Glutamatergic neuron (in vitro differentiated cells): Measurements from ENCODE around the gene RNF212B. TPM values are rescaled to one million over a fixed set of nuclear protein-coding genes. Genes with fewer than 3 reads are reported as not detected.

Experiments used
- DNase-seq: peaks from one replicate; pipeline ENCODE4 v3.0.0; 2022
- H3K27ac Mint-ChIP-seq: one replicate; pipeline ENCODE4 v1.8.0; 2020; ENCODE audit warnings: mild to moderate bottlenecking, mixed read lengths, inconsistent platforms; ENCODE audit not compliant: unreplicated experiment
- H3K27me3 Mint-ChIP-seq: one replicate; pipeline ENCODE4 v1.8.0; 2020; ENCODE audit warnings: mild to moderate bottlenecking, moderate library complexity, mixed read lengths, inconsistent platforms; ENCODE audit not compliant: unreplicated experiment
- H3K36me3 Mint-ChIP-seq: one replicate; pipeline ENCODE4 v1.8.0; 2020; ENCODE audit warnings: mild to moderate bottlenecking, mixed read lengths, inconsistent platforms; ENCODE audit not compliant: unreplicated experiment
- H3K4me1 Mint-ChIP-seq: one replicate; pipeline ENCODE4 v1.8.0; 2020; ENCODE audit warnings: mild to moderate bottlenecking, low read depth, mixed read lengths, inconsistent platforms; ENCODE audit not compliant: unreplicated experiment
- H3K4me3 Mint-ChIP-seq: one replicate; pipeline ENCODE4 v1.8.0; 2020; ENCODE audit warnings: mild to moderate bottlenecking, mixed read lengths, inconsistent platforms; ENCODE audit not compliant: unreplicated experiment
- H3K9me3 Mint-ChIP-seq: one replicate; pipeline ENCODE4 v1.8.0; 2020; ENCODE audit warnings: mild to moderate bottlenecking, moderate library complexity, mixed read lengths, inconsistent platforms; ENCODE audit not compliant: unreplicated experiment
- total RNA-seq: library from RNA; stranded (reverse); fragmentation: NEBNext Ultra II Directional; extraction: Animal tissue kit (Norgen Biotek cat#: 25700); gene quantifications from one replicate; pipeline ENCODE4 v1.2.1, GENCODE V29; 2021; ENCODE audit not compliant: unreplicated experiment
- TF ChIP-seq, protein P1 (sequence below): fragments of 200-600 bp; sonication (generic); IDR thresholded peaks from one replicate; pipeline ENCODE4 v1.5.0; 2021; ENCODE audit not compliant: partially characterized antibody, unreplicated experiment

The RNF212B gene
- total RNA-seq, 1 donor from 2014 or later: not detected

DNA sequence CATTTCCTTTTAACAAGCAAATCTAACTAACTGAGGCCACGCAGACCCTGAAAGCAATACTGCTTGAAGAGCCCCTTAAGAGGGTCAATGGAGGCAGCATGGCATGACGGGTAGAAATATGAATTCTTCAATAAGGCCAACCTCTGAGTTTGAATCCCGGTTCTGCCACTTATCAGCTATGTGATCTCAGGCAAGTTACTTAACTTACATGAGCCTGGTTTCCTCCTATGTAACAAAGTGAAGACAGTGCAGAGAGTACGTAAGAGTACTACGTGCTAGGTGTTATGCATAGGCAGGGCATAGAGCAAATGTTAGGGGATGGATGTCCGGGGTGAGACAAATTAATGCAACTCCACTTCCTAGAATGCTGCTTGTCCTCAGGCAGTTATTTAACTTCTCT is 43.5 kb downstream of the RNF212B start:
- Mint-ChIP-seq H3K4me3 (no peak overlapping the region), H3K36me3 (no peaks in the 10 kb centered on the region), H3K4me1 (peaks cover 10% of the 10 kb centered on the region), H3K27ac (no peak overlapping the region), H3K27me3 (peaks cover 3% of the 10 kb centered on the region), H3K9me3 (peaks cover 3% of the 10 kb centered on the region)
- TF ChIP-seq, protein P1, sequence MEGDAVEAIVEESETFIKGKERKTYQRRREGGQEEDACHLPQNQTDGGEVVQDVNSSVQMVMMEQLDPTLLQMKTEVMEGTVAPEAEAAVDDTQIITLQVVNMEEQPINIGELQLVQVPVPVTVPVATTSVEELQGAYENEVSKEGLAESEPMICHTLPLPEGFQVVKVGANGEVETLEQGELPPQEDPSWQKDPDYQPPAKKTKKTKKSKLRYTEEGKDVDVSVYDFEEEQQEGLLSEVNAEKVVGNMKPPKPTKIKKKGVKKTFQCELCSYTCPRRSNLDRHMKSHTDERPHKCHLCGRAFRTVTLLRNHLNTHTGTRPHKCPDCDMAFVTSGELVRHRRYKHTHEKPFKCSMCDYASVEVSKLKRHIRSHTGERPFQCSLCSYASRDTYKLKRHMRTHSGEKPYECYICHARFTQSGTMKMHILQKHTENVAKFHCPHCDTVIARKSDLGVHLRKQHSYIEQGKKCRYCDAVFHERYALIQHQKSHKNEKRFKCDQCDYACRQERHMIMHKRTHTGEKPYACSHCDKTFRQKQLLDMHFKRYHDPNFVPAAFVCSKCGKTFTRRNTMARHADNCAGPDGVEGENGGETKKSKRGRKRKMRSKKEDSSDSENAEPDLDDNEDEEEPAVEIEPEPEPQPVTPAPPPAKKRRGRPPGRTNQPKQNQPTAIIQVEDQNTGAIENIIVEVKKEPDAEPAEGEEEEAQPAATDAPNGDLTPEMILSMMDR: no peak
- no peak for DNase-seq

DNA sequence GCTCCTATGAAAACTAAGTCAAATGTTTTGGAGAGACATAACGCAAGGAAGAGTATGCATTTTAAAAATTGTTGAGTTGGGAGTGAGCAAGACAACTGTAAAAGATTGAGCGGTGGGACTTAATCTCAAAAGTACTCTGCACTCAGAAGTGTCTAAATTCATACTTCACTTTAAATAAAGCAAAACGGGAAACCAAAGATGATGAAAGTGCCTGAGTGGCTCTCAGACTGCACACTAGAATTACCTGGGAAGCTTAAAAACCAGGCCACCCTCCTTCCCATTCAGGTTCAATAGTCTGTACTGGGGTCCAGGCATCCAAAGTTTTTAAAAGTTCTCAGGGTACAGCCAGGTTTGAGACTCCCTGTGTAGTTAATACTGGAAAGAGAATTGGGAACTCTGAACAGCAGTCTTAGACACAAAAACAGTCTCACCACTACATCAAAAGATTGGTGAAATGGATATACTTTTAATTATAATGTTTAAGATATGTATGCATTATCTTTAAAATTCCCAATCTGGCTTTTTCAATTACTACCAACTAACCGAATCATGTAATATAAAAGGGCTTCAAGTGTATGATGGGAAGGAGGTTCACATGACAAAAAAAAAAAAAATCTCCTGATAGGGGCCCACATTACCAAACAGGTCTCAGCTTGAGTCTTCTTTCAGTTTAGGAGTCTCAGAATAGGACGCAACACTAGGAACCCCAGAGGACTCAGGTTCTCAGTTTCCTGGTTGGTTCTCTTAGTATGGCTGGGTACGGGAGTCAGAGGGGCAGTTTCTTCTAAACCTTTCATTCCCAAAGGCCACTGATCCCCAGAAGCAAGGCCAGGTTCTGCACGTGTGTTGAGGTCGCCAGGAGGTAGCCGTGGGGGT is 47.2 kb downstream of the RNF212B start:
- TF ChIP-seq, protein P1: no peak
- no peak for DNase-seq
- peaks cover 3% of the 10 kb centered on the region for H3K9me3 Mint-ChIP-seq
- H3K4me1 Mint-ChIP-seq: peaks cover 8% of the 10 kb centered on the region
- H3K36me3 Mint-ChIP-seq: no peaks in the 10 kb centered on the region
- peaks cover 6% of the 10 kb centered on the region for H3K27me3 Mint-ChIP-seq
- H3K27ac Mint-ChIP-seq: no peak overlapping the region
- peak overlapping the region; percentile 93 for H3K4me3 Mint-ChIP-seq

DNA sequence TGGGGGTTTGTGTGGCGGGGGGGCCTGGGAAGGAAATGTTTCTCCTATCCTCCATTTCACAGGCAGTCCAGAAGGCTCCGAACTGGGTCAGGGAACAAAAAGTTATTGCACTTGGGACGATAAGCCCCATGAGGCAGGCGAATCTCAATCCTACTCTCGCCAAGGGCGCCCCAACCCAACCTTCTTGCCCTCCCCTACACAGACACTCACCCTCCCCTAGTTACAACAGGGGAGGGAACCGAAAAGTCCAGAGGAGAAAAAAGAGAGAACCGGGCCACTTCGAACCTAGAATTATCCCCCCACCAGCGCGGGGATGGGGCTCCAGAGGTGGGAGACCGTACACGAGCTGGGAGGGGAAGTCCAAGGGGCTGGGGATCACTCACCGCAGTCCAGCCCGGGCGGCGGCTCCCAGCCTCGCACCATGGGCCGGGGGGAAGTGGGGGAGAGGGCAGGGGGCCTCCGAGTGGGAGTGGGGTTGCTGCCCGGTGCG is 47.8 kb downstream of the RNF212B start:
- Mint-ChIP-seq H3K9me3 (peaks cover 3% of the 10 kb centered on the region), H3K4me3 (peak overlapping the region; percentile 93), H3K27ac (no peak overlapping the region), H3K27me3 (peaks cover 6% of the 10 kb centered on the region), H3K4me1 (peaks cover 5% of the 10 kb centered on the region), H3K36me3 (no peaks in the 10 kb centered on the region)
- DNase-seq: no peak
- TF ChIP-seq, protein P1: no peak

DNA sequence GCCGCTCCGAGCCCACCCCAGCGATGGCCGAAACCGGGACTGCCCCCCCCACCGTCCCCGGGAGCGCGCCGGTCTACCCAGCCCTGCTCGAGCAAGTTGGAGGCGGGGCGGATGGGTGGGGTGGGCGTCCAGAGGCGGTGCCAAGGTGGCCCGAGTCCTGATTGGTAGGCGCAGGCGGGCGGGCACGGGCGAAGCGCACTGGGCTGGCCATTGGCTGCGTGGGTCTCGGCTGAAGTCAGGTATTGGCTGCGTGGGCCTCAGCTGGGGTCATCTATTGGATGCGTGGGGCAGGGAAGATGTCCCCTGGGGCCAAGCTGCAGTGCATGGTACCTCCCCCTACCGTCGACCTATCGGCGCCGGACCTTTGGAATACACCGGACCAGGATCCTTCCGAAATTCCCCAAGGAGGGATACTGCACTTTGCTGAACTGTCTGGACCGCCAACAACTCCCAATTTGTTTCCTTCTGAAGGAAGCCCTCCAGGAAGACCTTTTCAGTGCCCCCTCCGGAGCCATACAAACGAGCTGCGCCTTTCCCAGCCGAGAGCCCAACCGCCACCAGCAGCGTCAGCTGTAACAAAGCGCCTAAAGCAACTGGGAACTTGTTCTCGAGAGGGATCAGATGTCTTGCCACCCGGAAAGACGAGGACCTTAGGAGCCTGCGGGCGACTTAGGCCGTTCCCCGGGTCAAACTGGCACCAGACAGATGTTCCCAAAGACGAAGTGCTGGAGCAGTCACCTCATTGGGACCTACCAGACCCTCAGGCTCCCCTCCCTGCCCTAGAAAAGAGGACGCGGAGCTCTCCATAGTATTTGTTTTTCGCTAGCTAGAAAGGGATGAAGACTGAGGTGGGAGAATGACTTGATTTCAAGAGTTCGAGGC is 48.5 kb downstream of the RNF212B start, which contains the start of gene HOMEZ:
HOMEZ (minus strand) TSS at position 113 of the 882 bp plus-strand sequence. CDS start 180 bp downstream, outside the sequence.
- peaks cover 3% of the 10 kb centered on the region for H3K9me3 Mint-ChIP-seq
- H3K4me3 Mint-ChIP-seq: peak within 1 kb of the TSS; percentile 99
- TF ChIP-seq, protein P1: no peak
- peak; percentile 99 for DNase-seq
- H3K36me3 Mint-ChIP-seq: no peaks in the 10 kb centered on the region
- H3K27me3 Mint-ChIP-seq: peaks cover 6% of the 10 kb centered on the region
- peak within 1 kb of the TSS; percentile 97 for H3K27ac Mint-ChIP-seq
- H3K4me1 Mint-ChIP-seq: peaks cover 5% of the 10 kb centered on the region
